ENCODE results near the gene PAK5. TPM values are rescaled to one million over a fixed set of nuclear protein-coding genes. Genes with fewer than 3 reads are reported as not detected.
A peak's percentile ranks its signal among the peaks of the same experiment; 100 is the strongest.

PAK5 gene
- total and polyA plus RNA-seq, 2 experiments from 2014 or later = 0.57 to 1.1 TPM

DNA sequence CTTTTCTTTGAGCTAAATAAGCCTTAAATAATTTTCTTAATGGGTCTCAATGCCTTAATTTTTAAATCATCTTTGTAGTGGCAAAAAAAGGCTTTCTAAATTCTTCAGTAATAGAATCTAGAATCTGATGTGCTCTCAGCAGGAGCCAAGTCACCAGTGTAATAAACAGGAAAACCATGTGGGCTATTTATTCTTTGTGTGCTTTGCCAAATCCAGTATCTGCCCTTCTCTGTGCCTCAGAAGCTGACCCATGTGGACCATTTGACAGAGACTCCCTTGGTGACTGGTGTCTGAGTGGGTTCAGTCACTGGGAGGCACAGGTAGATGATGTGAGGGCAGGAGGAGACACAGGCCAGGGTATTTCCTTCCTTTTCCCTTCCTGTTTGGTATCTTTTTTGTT lies 152.9 kb downstream of the PAK5 start:
- no peaks in the 10 kb centered on the region for H3K27me3 Mint-ChIP-seq (ENCODE audit: insufficient read depth, low read depth, poor library complexity)
- H3K36me3 ChIP-seq (ENCODE audit: insufficient read depth) = no peaks in the 10 kb centered on the region

More for the DNA sequence above, 152.9 kb downstream of the PAK5 start:
- H3K9me3 Mint-ChIP-seq = no peaks in the 10 kb centered on the region
- no peaks in the 10 kb centered on the region for H4K20me1 ChIP-seq (replicated peaks; ENCODE audit: insufficient read depth)
- 0 out of 2 replicates have a peak overlapping the region, but pooled peaks have one; percentile 21 for H3K27ac Mint-ChIP-seq
- no peak for ATAC-seq
- no peaks in the 10 kb centered on the region for H3K79me2 ChIP-seq (replicated peaks; ENCODE audit: insufficient read depth)
- no peak overlapping the region for H2AFZ ChIP-seq
- H3K4me2 ChIP-seq = no peak overlapping the region
- no peak overlapping the region for H3K4me3 Mint-ChIP-seq
- no peak for DNase-seq (ENCODE audit: low spot score)
- no peaks in the 10 kb centered on the region for H3K27me3 ChIP-seq (ENCODE audit: insufficient read depth)
- no peaks in the 10 kb centered on the region; the same call in 1 of the 2 replicates for H3K4me1 ChIP-seq (ENCODE audit: insufficient read depth)
- no peak for TF ChIP-seq ZNF114 (CRISPR knock-in tag; IDR thresholded peaks at IDR 0.05)
- TF ChIP-seq, protein P1, sequence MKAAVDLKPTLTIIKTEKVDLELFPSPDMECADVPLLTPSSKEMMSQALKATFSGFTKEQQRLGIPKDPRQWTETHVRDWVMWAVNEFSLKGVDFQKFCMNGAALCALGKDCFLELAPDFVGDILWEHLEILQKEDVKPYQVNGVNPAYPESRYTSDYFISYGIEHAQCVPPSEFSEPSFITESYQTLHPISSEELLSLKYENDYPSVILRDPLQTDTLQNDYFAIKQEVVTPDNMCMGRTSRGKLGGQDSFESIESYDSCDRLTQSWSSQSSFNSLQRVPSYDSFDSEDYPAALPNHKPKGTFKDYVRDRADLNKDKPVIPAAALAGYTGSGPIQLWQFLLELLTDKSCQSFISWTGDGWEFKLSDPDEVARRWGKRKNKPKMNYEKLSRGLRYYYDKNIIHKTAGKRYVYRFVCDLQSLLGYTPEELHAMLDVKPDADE (IDR thresholded peaks at IDR 0.05) = no peak
- TF ChIP-seq JUNB (IDR thresholded peaks at IDR 0.05; ENCODE audit: unreplicated experiment) = no peak
- TF ChIP-seq, protein P2, sequence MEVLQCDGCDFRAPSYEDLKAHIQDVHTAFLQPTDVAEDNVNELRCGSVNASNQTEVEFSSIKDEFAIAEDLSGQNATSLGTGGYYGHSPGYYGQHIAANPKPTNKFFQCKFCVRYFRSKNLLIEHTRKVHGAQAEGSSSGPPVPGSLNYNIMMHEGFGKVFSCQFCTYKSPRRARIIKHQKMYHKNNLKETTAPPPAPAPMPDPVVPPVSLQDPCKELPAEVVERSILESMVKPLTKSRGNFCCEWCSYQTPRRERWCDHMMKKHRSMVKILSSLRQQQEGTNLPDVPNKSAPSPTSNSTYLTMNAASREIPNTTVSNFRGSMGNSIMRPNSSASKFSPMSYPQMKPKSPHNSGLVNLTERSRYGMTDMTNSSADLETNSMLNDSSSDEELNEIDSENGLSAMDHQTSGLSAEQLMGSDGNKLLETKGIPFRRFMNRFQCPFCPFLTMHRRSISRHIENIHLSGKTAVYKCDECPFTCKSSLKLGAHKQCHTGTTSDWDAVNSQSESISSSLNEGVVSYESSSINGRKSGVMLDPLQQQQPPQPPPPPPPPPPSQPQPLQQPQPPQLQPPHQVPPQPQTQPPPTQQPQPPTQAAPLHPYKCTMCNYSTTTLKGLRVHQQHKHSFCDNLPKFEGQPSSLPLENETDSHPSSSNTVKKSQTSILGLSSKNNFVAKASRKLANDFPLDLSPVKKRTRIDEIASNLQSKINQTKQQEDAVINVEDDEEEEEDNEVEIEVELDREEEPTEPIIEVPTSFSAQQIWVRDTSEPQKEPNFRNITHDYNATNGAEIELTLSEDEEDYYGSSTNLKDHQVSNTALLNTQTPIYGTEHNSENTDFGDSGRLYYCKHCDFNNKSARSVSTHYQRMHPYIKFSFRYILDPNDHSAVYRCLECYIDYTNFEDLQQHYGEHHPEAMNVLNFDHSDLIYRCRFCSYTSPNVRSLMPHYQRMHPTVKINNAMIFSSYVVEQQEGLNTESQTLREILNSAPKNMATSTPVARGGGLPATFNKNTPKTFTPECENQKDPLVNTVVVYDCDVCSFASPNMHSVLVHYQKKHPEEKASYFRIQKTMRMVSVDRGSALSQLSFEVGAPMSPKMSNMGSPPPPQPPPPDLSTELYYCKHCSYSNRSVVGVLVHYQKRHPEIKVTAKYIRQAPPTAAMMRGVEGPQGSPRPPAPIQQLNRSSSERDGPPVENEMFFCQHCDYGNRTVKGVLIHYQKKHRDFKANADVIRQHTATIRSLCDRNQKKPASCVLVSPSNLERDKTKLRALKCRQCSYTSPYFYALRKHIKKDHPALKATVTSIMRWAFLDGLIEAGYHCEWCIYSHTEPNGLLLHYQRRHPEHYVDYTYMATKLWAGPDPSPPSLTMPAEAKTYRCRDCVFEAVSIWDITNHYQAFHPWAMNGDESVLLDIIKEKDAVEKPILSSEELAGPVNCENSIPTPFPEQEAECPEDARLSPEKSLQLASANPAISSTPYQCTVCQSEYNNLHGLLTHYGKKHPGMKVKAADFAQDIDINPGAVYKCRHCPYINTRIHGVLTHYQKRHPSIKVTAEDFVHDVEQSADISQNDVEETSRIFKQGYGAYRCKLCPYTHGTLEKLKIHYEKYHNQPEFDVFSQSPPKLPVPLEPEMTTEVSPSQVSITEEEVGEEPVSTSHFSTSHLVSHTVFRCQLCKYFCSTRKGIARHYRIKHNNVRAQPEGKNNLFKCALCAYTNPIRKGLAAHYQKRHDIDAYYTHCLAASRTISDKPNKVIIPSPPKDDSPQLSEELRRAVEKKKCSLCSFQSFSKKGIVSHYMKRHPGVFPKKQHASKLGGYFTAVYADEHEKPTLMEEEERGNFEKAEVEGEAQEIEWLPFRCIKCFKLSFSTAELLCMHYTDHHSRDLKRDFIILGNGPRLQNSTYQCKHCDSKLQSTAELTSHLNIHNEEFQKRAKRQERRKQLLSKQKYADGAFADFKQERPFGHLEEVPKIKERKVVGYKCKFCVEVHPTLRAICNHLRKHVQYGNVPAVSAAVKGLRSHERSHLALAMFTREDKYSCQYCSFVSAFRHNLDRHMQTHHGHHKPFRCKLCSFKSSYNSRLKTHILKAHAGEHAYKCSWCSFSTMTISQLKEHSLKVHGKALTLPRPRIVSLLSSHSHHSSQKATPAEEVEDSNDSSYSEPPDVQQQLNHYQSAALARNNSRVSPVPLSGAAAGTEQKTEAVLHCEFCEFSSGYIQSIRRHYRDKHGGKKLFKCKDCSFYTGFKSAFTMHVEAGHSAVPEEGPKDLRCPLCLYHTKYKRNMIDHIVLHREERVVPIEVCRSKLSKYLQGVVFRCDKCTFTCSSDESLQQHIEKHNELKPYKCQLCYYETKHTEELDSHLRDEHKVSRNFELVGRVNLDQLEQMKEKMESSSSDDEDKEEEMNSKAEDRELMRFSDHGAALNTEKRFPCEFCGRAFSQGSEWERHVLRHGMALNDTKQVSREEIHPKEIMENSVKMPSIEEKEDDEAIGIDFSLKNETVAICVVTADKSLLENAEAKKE (CRISPR knock-in tag; IDR thresholded peaks at IDR 0.05) = no peak
- H3K4me1 Mint-ChIP-seq = peaks cover 12% of the 10 kb centered on the region
- no peaks in the 10 kb centered on the region for H3K36me3 Mint-ChIP-seq (ENCODE audit: low read depth)
- no peak overlapping the region for H3K27ac ChIP-seq (ENCODE audit: low read depth)
- no peaks in the 10 kb centered on the region for H3K9me2 ChIP-seq (ENCODE audit: insufficient read depth)
- H3F3A ChIP-seq (replicated peaks; ENCODE audit: low read depth) = no peaks in the 10 kb centered on the region
- no peak overlapping the region for H3K4me3 ChIP-seq
